ENCODE data around the gene SH2B3.

DNA sequence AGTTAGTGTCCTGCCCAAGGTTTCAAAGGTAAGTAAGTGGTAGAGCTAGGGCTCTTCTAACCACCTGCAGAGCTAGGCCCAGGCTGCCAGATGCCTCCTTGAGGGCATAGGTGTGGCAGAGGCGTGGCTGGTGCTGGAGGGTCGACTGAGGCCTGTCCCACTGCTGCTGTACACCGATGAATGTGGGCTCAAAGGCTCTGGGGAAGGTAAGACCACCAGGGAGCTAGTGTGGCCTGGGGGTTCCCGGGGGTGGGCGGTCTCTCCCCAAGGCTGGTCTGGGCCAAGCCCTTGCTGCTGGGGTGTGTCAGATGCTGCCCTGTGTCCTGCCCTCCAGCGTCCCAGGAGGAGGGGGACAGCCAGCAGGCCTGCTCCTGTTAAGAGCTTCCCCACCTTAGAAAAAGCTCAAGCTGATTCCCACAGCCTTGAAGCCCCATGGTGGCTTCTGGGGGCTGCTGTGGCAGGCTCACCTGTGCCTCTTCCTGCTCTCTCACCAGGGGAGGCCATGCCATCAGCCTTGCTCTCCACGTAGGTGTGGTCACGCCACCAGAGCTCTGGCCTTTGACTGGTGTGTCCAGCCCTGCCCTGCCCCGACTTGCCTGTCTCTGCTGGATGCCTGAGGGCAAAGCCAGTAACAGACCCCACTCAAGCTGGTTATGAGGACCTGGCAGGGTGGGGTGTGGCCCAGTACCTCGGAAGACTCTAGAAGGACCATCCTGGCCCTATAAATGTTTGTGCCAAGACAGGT, 36.8 kb downstream of the SH2B3 start:
- TF ChIP-seq, protein P1, sequence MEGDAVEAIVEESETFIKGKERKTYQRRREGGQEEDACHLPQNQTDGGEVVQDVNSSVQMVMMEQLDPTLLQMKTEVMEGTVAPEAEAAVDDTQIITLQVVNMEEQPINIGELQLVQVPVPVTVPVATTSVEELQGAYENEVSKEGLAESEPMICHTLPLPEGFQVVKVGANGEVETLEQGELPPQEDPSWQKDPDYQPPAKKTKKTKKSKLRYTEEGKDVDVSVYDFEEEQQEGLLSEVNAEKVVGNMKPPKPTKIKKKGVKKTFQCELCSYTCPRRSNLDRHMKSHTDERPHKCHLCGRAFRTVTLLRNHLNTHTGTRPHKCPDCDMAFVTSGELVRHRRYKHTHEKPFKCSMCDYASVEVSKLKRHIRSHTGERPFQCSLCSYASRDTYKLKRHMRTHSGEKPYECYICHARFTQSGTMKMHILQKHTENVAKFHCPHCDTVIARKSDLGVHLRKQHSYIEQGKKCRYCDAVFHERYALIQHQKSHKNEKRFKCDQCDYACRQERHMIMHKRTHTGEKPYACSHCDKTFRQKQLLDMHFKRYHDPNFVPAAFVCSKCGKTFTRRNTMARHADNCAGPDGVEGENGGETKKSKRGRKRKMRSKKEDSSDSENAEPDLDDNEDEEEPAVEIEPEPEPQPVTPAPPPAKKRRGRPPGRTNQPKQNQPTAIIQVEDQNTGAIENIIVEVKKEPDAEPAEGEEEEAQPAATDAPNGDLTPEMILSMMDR (IDR thresholded peaks at IDR 0.05; ENCODE audit: extremely low read depth in 1 of 2, insufficient read depth in 1 of 2, low read depth in 1 of 2, low read length in 2 of 2) = no peak
- TF ChIP-seq MYC (IDR thresholded peaks at IDR 0.05; ENCODE audit: low read depth, low read length) (no peak), EZH2 (IDR thresholded peaks at IDR 0.05; ENCODE audit: borderline replicate concordance, low read depth, low read length, severe bottlenecking) (no peak), JUN (IDR thresholded peaks at IDR 0.05; ENCODE audit: borderline replicate concordance, insufficient read depth, insufficient read length, low read depth) (no peak), POLR2A (IDR thresholded peaks at IDR 0.05; ENCODE audit: low read depth, low read length) (no peak), POLR2AphosphoS5 (IDR thresholded peaks at IDR 0.05; ENCODE audit: insufficient read depth, low read depth, low read length) (peak; percentile 6), FOS (IDR thresholded peaks at IDR 0.05; ENCODE audit: borderline replicate concordance, insufficient read depth, low read length) (no peak)
- TF ChIP-seq, protein P2, sequence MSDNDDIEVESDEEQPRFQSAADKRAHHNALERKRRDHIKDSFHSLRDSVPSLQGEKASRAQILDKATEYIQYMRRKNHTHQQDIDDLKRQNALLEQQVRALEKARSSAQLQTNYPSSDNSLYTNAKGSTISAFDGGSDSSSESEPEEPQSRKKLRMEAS (IDR thresholded peaks at IDR 0.05; ENCODE audit: insufficient read depth, insufficient read length) = no peak

Measured in endothelial cell of umbilical vein (primary cell).